IPS-18a (cell line): ENCODE measurements around the gene FXN.

Experiments
- H3K27ac ChIP-seq: one replicate; pipeline ENCODE4 v1.5.1; 2013; ENCODE audit warnings: low read length
- H3K27me3 ChIP-seq: one replicate; pipeline ENCODE4 v1.6.1; 2013; ENCODE audit warnings: mild to moderate bottlenecking, low read length; ENCODE audit not compliant: control insufficient read depth, insufficient read depth
- H3K36me3 ChIP-seq: one replicate; pipeline ENCODE4 v1.6.1; 2013; ENCODE audit warnings: low read depth, low read length; ENCODE audit not compliant: control insufficient read depth
- H3K4me1 ChIP-seq: one replicate; pipeline ENCODE4 v1.6.1; 2013; ENCODE audit warnings: low read depth, low read length; ENCODE audit not compliant: control insufficient read depth
- H3K4me3 ChIP-seq: one replicate; pipeline ENCODE4 v1.5.1; 2013; ENCODE audit warnings: low read length
- H3K9ac ChIP-seq: one replicate; pipeline ENCODE4 v1.6.1; 2013; ENCODE audit warnings: mild to moderate bottlenecking, low read length, moderate library complexity
- H3K9me3 ChIP-seq: one replicate; pipeline ENCODE4 v1.6.1; 2013; ENCODE audit warnings: low read depth, low read length; ENCODE audit not compliant: control insufficient read depth

FXN gene

DNA sequence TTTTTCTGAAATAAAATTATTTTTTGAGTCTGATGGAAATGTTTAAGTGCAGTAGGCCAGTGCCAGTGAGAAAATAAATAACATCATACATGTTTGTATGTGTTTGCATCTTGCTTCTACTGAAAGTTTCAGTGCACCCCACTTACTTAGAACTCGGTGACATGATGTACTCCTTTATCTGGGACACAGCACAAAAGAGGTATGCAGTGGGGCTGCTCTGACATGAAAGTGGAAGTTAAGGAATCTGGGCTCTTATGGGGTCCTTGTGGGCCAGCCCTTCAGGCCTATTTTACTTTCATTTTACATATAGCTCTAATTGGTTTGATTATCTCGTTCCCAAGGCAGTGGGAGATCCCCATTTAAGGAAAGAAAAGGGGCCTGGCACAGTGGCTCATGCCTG is 39.2 kb downstream of the FXN start:
- Histone ChIP-seq H3K4me3 (no peak overlapping the region), H3K36me3 (peaks cover 6% of the 10 kb centered on the region), H3K4me1 (no peaks in the 10 kb centered on the region), H3K9ac (no peak overlapping the region), H3K27me3 (no peaks in the 10 kb centered on the region), H3K27ac (no peak overlapping the region), H3K9me3 (no peaks in the 10 kb centered on the region)

DNA sequence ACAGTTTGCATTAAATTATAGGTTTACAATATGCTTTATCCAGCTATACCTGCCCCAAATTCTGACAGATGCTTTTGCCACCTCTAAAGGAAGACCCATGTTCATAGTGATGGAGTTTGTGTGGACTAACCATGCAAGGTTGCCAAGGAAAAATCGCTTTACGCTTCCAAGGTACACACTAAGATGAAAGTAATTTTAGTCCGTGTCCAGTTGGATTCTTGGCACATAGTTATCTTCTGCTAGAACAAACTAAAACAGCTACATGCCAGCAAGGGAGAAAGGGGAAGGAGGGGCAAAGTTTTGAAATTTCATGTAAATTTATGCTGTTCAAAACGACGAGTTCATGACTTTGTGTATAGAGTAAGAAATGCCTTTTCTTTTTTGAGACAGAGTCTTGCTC is 41.0 kb downstream of the FXN start:
- Histone ChIP-seq H3K4me1 (no peaks in the 10 kb centered on the region), H3K9ac (no peak overlapping the region), H3K9me3 (no peaks in the 10 kb centered on the region), H3K27me3 (no peaks in the 10 kb centered on the region), H3K27ac (no peak overlapping the region), H3K36me3 (peaks cover 6% of the 10 kb centered on the region), H3K4me3 (no peak overlapping the region)

DNA sequence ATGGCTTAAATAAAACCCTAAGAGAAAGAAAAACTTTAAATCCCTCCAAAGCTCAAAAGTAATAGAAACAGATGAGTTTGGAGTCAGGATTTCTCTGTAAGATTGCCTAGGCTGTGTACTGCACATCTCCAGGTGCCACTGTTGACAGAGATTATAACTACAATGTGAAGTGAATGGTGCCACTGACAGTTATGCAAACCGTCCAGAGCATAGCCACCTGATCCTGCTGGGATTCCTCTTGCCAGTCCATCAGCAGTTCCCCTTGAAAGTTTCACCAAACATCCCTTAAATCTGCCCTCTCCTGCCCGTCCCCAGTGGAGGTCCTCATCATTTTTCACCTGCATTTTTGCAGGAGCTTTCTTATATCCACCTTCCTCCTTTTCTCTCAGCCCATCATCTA is 42.5 kb downstream of the FXN start:
- Histone ChIP-seq H3K9me3 (no peaks in the 10 kb centered on the region), H3K4me3 (no peak overlapping the region), H3K9ac (no peak overlapping the region), H3K27ac (no peak overlapping the region), H3K36me3 (peaks cover 1% of the 10 kb centered on the region), H3K27me3 (no peaks in the 10 kb centered on the region), H3K4me1 (no peaks in the 10 kb centered on the region)

DNA sequence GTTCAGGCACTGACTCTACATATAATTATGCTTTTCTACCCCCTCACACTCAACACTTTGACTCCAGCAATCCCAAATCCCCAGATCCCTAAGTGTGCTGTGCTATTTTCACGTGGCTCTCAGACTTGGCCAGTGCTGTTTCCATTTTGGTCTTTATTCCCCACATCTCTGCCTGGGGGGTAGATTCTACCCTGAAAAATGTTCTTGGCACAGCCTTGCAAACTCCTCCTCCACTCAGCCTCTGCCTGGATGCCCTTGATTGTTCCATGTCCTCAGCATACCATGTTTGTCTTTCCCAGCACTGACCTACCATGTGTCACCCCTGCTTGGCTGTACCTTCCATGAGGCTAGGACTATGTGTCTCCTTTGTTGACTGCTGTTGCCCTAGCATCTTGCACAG is 43.0 kb downstream of the FXN start:
- H3K9me3 ChIP-seq, result no peaks in the 10 kb centered on the region
- H3K27ac ChIP-seq, result no peak overlapping the region
- no peaks in the 10 kb centered on the region for H3K4me1 ChIP-seq
- no peak overlapping the region for H3K4me3 ChIP-seq
- no peaks in the 10 kb centered on the region for H3K27me3 ChIP-seq
- no peaks in the 10 kb centered on the region for H3K36me3 ChIP-seq
- H3K9ac ChIP-seq, result no peak overlapping the region

DNA sequence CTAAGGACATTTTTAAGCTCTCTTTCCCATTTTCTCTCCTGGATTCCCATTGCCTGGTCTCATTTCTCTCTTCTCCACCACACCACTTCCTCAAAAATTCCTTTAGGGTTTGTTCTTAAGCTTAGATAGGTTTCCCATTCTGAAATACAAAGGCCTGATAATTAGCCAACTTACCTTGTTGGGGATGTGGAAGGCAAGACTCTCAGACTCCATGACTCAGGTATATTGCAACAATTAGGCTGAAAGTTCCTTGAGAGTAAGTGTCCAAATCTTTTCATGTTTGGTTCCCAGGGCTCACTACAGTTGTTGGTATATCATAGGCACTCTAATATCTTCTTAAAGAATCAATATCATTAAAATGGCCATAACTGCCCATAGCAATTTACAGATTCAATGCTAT is 43.6 kb downstream of the FXN start:
- no peaks in the 10 kb centered on the region for H3K27me3 ChIP-seq
- no peak overlapping the region for H3K4me3 ChIP-seq
- H3K36me3 ChIP-seq, result no peaks in the 10 kb centered on the region
- H3K9ac ChIP-seq, result no peak overlapping the region
- H3K4me1 ChIP-seq, result no peaks in the 10 kb centered on the region
- H3K27ac ChIP-seq, result no peak overlapping the region
- H3K9me3 ChIP-seq, result no peaks in the 10 kb centered on the region

DNA sequence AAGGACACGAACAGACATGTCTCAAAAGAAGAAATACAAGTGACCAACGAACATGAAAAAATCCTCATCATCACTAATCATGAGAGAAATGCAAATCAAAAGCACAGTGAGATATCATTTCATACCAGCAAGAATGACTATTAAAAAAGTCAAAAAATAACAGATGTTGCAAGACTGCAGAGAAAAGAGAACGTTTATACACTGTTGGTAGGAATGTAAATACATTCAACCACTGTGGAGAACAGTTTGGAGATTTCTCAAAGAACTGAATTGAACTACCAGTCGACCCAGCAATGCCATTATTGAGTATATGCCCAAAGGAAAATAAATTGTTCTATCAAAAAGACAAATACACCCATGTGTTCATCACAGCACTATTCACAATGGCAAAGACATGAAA is 45.7 kb downstream of the FXN start:
- Histone ChIP-seq H3K27me3 (no peaks in the 10 kb centered on the region), H3K9me3 (no peaks in the 10 kb centered on the region), H3K4me3 (no peak overlapping the region), H3K4me1 (no peaks in the 10 kb centered on the region), H3K36me3 (no peaks in the 10 kb centered on the region), H3K9ac (no peak overlapping the region), H3K27ac (no peak overlapping the region)

DNA sequence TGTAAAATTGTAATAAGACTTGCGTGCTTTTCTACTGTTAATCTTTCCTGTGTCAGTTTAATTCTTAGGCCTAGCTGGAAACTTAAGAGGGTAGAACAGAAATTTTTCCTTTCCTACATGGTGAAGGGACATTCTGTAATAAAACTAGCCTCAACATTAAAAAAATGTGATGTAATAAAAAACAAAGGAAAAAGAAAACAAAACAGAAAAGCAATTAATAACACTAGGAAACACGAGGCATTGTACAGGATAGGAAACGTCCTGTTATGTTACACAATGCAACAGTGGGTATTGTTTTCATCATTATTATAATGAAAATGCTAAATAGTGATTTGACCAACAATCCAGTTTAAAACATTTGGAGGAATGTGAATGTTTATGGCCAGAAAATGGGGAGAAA is 47.8 kb downstream of the FXN start:
- Histone ChIP-seq H3K27ac (no peak overlapping the region), H3K4me3 (no peak overlapping the region), H3K9me3 (no peaks in the 10 kb centered on the region), H3K27me3 (no peaks in the 10 kb centered on the region), H3K4me1 (no peaks in the 10 kb centered on the region), H3K9ac (no peak overlapping the region), H3K36me3 (no peaks in the 10 kb centered on the region)

DNA sequence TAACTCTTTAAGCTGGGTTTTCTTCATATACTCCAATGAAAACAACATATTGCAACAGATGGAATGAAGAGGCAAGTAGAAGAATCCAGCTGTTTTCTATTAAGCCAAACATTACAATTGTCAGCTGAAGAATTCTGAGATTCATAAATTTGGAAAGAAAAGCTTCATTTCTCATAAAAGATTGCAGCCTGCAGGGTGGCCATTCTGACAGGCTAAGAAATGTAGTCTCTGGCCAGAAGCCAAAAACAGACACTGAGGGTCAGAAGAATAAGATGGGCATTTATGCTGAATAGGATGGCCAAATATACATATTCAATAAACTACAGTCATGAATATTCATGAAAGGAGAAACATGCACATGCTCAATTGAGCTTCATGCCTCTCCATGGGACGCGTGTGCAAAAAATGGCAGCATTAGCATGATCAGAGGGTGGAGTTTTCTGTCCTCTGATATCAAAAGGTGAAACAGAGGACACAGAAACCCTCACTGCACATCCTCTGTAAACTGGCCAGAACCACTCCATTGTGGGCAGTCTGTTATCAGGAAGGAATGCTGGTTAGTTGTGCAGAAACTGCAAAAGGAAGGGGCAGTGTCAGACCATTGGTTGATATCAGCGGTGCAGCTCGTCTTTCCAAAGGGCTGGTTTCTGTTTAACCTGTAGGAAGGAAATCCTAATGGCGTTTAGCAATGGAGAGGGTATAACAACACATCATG is 50.2 kb downstream of the FXN start:
- Histone ChIP-seq H3K4me1 (peaks cover 14% of the 10 kb centered on the region), H3K9ac (no peak overlapping the region), H3K36me3 (no peaks in the 10 kb centered on the region), H3K27me3 (no peaks in the 10 kb centered on the region), H3K9me3 (no peaks in the 10 kb centered on the region), H3K4me3 (no peak overlapping the region), H3K27ac (no peak overlapping the region)

DNA sequence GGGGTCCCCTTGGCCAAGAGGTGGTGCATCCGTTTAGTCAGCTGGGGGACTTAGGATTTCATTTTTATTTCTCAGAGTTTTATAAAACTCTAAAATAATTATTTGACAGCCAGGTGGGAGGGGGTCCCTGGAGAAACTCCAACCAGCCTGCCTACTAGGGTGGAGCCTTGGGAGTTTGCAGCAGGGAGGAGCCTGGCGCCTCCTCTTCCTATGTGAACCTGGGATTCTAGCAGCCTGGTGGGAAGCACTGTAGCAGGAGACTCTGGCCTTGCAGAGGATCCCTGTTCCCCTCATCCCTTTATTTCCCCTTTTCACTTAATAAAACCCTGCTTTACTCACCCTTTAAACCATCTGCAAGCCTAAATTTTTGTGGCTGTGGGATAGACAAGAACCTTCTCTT is 50.8 kb downstream of the FXN start:
- no peak overlapping the region for H3K27ac ChIP-seq
- H3K9me3 ChIP-seq, result no peaks in the 10 kb centered on the region
- H3K27me3 ChIP-seq, result no peaks in the 10 kb centered on the region
- peaks cover 20% of the 10 kb centered on the region for H3K4me1 ChIP-seq
- no peaks in the 10 kb centered on the region for H3K36me3 ChIP-seq
- no peak overlapping the region for H3K4me3 ChIP-seq
- no peak overlapping the region for H3K9ac ChIP-seq

DNA sequence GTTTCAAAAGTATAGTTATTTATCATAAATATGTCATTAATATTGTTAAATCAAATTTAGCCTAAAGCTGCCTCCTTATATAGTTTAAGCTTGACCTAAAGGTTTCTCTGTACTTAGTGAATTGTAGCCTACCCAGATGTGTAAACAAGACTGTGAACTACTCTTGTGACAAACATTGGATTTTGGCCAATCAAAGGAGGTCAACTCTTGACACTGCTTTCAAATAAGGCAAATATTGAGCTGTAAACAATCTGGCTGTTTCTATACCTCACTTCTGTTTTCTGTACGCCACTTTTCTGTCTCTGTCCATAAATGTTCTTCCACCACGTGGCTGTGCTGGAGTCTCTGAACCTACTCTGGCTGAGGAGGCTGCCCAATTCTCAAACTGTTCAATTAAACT is 51.2 kb downstream of the FXN start:
- no peaks in the 10 kb centered on the region for H3K36me3 ChIP-seq
- H3K27ac ChIP-seq, result no peak overlapping the region
- no peaks in the 10 kb centered on the region for H3K27me3 ChIP-seq
- H3K4me3 ChIP-seq, result no peak overlapping the region
- H3K4me1 ChIP-seq, result peaks cover 21% of the 10 kb centered on the region
- no peak overlapping the region for H3K9ac ChIP-seq
- no peaks in the 10 kb centered on the region for H3K9me3 ChIP-seq

DNA sequence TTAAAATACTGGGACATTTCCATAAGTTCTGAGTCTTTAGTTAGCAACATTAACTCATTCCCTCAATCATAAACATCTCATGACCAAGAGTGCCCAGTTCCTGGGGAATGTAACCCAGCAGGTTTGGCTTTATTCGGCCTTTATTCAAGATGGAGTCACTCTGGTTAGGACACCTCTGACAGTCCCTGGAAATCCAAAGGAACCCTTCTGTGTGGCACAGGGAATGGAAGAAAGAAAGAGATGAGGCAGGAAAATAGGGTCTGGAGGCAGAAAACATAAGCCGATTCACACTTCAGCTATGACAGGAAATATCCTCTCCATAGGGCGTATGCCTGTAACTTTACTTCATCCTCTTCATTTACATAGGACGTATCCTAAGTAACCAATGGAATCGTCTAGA is 53.5 kb downstream of the FXN start:
- Histone ChIP-seq H3K4me3 (peak overlapping the region; percentile 40), H3K4me1 (peaks cover 21% of the 10 kb centered on the region), H3K9me3 (no peaks in the 10 kb centered on the region), H3K36me3 (no peaks in the 10 kb centered on the region), H3K27me3 (no peaks in the 10 kb centered on the region), H3K27ac (no peak overlapping the region), H3K9ac (no peak overlapping the region)

DNA sequence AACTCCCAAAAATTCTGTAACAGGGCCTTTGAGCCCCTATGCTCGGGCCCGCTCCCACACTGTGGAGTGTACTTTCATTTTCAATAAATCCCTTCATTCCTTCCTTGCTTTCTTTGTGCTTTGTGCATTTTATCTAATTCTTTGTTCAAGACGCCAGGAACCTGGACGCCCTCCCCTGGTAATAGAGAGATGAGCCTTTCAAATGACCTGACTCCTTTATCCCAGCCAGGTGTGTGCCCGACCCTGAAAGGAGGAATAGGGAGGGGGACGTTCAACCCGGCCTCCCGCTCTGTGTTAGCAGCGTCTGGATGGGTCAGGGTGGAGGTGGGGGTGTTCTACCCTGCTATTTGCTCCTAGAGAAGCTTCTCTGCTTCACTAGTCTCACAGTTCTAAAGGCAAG is 53.9 kb downstream of the FXN start:
- peaks cover 21% of the 10 kb centered on the region for H3K4me1 ChIP-seq
- H3K36me3 ChIP-seq, result no peaks in the 10 kb centered on the region
- peak overlapping the region; percentile 52 for H3K27ac ChIP-seq
- peak overlapping the region; percentile 40 for H3K4me3 ChIP-seq
- H3K9me3 ChIP-seq, result no peaks in the 10 kb centered on the region
- peak overlapping the region; percentile 40 for H3K9ac ChIP-seq
- H3K27me3 ChIP-seq, result no peaks in the 10 kb centered on the region
